T-helper 9 cell (primary cell): ENCODE measurements around the gene PAIP2.
"Not testable (repeated sequence)": the region's sequence is repeated elsewhere in the genome, so short reads cannot be mapped to it uniquely, and the experiment has no call there.

Experiments used
- DNase-seq: peaks from one replicate; pipeline ENCODE4 v3.0.0-alpha.2; 2020

PAIP2 gene

DNA sequence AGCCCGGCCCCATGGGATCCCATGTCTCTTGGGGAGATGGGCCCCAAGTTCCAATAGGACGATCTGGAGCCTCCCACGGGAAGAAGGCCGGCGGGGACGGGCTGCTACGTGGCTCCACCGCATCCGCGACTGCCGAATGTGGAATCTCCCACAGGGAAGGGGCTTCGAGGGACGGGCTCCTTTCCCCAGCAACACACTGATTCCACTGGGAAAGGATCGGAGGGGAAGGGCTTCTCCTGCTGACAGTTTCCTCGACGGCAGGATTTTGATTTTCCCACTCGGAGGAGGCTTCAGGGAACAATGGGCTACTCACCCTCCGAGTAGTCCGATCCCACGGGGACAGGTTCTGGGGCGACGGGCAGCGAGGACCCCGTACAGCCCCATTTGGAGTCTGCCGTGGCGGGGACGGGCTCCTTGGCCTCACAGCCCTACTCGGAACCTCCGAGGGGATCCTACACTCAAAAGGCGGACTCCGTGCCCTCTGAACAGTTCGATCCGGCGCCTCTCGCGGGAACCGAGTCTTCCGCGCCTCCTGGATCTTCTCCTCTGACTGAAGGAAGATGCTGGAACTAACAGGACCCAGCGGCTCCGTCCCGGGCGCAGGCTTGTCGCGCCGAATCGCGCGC lies 52.0 kb downstream of the PAIP2 start:
- no peak for DNase-seq

DNA sequence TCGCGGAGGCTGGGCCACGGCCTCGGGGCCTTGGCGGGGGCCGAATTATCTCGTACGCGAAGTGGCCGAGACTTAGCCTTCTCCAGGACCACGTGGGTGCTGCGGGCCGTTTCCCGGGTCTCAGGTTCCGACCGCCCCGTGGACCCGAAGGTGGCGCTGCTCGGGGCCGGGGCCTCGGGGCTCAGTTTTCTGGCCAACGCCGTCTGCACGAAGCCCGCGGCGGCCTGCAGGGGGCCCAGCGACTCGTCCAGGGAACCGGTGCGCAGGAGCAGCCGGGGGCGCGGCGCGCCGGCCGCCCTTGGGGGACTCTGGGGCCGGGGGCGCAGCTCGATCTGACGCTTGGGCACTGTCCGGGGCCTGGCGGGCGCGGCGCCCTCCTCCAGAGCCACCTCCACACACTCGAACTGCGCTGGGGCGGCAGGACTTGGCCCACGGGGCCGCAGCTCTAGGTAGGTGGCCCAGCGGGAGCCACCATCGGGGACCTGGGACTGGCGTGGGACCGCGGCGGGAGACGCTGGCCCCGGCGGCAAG lies 52.5 kb downstream of the PAIP2 start:
- peak; percentile 66 for DNase-seq

DNA sequence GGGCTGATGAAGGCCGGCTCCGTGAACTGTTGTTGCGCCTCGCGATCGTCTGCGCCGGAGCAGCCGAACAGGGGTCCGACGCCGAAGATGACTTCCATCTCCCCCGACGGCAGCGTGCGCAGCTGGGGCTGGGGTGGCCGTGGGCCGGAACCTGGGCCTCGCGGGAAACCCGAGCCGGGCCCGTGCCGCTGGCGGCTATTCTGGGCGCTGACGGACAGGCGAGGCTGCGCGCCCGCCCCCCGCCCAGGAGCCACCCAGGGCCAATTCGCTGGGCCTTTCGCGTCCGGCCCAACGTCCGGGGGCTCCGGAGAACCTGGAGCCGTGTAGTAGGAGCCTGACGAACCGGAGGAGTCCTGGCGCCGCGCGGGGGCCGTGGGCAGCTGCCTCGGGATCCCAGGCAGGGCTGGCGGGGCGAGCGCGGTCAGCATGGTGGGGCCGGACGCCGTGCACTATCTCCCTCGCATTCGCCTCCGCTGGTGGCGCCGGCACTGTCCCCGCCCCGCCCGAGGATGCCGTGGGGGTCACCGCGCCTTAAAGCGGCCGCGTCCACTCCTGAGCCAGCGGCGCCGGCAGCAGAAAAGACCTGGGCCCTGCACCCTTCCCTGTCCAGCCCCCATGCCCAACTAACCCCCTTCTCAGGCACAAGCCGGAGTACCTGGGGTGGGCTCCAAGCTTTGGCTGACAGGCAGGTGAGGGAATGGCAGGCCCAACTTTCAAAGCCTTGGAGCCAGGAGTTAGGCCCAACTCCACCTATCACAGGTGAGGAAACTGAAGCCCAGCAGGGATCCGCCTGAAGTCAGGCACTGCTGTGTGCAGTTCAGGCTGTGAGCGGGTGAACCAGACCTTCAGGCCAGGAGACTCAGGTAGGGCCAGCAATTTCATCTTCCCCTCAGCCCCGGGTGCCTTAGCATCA lies 53.3 kb downstream of the PAIP2 start, which contains the start of gene PROB1:
PROB1 (minus strand) TSS at position 451 of the 913 bp plus-strand sequence; CDS start at position 428, 23 bp downstream.
- no peak for DNase-seq

DNA sequence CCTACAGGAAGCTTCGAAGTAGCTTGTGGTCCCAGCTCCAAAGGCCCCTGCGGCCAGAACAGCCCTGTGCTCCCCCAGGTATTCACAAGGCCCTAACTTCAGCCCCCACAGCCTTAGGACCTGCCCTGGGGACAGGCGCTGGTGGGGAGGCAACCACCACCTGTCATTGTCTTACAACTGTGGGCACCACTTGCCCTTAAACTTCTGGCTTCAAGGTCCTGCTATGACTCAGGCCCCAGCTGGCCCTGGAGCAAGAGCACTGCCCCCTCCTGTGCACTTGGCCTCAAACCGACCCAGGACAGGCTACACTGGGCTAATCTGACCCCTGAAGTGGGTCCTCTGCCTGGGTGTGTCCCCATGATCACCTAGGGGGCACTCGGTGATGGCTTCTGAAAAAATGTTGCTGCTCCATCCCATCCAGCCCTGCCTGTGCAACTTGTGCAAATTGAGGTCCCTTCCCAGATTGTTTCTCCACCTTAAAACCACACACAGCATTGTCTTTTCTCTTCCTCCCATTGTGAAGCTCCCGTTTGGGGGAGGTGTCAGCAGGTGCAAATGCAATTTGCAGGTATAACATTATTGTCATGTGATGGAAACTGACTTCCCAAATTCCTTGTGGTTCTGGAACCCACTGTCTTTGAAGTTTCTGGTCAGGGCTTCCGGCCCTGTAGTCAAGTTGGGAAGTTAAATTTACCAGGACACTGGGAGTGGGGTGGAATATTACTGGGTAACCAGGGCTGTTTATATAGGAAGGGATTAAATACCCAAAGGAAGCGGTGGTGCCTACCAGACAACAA lies 54.4 kb downstream of the PAIP2 start:
- DNase-seq = no peak

DNA sequence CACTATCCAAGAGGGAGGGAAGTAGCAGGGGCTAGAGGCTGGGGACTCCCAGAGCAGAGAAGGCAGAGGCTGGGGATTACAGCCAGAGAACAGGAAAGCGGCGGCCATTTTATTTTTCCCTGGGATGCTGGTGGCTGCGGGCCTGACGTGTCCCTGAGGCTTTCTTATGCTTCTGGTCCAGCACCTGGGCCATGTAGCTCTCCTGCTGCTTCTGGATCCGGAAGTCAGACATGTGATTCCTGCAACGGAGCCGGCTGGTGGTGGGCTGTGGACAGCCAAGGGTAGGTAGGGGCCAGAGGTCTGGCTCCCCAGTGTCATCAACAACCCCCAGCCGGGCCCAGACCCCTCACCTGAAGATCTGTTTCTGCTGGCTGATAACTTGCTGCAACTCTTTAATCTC lies 55.0 kb downstream of the PAIP2 start:
- DNase-seq = no peak

DNA sequence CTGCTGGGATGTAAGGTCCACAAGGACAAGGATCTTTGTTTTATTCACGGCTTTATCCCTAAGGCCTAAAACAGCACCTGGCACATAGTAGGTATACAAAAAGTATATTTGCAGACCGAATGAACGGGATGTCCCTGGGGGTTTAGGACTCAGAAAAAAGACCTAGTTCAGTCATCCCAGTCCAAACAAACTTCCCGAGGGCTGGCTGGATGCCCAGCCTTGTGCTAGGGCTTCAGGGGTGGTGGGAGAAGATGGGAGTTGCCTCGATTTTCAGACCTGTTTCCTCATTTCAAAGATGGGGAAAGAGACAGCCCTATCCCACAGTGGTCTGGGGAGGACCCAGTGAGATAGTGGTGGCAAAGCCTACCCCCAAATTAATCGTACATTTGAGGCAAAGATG lies 56.3 kb downstream of the PAIP2 start:
- no peak for DNase-seq

DNA sequence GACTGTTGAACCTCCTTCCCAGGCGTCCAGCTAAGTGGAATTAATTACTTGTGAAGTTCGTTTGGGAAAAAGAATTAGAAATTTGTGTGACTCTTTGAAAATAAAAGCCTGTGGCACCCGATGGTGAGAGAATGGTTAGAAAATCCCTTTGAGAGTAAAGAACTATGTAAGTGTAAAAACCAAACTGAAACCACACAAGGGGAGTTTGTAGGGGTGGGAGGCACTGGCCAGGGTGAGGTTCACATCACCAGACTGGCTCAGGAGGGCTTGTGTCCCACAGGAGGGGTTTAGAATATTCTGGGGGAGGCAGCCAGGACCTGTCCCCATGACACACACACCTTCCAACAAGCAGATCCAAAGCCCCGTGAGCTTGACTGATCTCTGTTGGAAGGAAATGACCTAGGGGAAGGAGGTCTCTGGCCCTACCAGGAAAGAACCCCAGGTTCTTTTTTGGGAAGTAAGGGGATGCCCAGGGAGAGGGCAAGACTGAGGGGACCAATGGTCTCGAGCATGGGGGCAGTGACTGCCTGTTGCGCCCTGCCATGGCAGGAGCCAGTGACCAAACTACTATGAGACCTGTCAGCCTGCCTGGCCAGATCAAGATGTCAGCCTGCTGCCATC lies 58.0 kb downstream of the PAIP2 start:
- DNase-seq = no peak

DNA sequence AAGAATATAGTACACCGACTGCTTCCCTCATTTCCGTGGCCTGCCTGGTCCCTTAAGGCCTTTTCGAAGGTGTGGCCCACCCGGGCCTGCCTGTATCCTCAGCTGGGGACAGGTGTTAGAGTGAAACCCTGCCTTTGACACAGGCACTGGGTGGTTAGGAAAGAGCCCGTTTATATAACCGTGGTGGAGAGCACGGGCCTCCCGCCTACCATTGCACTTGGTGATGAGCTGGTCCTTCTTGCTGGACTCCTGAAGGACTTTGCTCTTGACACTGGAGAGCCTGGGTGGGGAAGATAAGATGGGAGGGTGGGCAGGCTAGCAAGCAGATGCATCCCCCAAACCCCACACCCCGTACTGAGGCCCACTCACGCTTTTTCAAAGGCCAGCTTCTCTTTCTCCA lies 59.9 kb downstream of the PAIP2 start:
- no peak for DNase-seq

DNA sequence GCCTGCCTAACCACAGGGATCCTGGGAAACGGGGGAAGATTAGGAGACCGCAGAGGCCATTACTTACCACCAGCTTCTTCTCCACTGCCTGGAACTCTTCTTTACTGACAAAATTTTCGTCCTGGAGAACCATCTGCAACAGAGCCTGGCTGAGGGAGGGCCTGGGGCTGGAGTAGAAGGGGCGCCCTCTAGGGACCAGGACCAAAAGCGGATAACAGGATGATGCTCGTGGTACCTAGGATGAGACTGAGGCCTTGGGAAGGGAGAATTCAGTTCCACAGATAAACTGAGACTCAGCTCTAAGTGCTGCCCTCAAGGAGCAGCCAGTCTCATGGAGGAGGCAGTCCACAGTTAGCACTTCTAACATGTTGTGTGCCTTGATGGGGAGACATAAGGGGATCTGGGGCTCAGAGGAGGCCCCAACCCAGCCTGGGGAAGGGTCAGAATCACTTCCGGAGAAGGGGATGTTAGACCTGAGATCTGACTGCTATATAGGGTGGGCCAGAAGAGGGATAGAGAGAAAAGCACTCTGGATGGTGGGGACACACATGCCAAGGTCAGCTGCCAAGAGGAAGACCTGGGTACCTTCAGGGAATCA lies 61.0 kb downstream of the PAIP2 start:
- DNase-seq = no peak

DNA sequence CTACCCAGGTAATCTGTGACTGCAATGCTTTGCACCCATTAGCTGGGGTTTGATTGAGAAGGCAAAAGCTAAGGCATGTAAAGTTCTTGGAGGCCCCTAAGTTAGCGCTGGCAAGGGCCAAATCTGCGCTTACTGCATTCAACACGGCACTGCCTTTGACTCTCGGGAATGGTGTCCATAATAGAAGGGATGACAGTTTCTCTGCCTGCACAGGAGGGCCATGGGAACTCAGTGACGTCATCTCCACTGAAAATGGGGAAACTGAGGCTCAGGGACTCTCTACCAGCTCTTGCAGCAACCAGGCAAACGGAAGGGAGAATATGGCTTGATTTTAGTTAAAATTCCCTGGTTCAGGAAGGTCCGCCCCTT lies 61.7 kb downstream of the PAIP2 start:
- no peak for DNase-seq

DNA sequence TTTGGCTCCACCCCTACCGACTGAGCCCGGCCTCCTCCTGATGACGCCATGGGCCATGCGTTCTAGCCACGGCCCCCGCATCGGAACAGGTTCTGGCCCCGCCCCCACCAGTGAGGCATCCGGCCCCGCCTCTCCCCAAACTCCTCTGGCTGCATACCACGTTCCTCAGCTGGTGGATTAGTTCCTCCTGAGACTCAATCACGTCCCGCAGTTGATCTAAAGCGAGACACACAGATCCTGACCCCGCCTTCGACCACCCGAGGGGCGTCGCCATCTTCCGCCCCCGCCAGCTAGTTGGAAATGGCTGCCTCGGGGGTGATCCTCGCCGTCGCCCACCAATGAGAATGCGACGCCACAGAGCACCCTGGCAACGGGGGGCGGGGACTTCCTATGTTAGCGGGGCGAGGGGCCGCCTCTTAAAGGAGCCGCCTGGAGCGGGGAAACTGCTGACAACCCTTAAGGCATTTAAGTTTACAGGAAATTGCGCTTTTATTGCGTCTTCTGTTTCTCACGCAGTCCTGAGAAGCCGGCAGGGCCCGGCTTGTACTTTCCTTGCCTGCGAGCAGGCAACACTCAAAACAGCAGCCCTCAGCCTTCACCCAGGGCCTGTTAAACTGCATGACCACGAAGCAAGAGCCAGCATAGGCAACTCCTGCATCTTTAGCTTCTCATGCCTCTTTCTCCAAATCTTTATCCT lies 62.3 kb downstream of the PAIP2 start, which contains the start of gene SPATA24:
SPATA24 (minus strand) TSS at position 303 of the 697 bp plus-strand sequence; CDS start at position 274, 29 bp downstream.
- peak; percentile 93 for DNase-seq

DNA sequence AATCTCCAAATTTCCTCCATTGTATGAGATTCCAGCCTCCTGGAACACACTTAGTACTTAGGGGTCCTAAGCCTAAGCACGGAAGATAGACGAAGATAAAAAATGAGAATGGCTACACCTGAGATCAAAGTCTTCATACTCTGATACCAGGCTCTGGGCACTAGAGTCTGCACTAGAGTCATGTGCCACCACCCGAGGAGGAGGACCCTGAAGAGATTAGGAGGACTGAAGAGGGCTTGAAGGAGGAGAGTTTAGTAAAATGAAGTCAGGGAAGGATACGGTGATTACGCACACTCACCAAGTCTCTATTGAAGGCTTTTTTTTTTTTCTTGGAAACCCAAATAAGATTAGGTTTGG lies 62.8 kb downstream of the PAIP2 start:
- DNase-seq = no peak

DNA sequence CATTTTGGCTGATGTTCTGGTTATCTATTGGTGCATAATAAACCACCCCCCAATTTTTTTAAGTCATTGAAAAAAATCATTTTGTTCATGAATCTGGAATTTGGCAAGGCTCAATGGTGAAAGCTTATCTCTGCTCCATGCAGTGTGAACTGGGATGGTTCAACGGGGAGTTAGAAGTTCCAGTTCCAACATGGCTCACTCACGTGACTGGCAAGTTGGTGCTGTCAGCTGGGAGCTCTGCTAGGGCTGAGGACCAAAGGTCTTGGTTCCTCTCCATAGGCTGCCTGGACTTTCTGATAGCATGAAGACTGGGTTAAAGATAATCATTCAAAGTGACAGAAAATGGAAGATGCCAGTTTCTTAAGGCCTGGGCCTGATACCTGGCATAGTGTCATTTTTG lies 65.3 kb downstream of the PAIP2 start:
- no peak for DNase-seq

DNA sequence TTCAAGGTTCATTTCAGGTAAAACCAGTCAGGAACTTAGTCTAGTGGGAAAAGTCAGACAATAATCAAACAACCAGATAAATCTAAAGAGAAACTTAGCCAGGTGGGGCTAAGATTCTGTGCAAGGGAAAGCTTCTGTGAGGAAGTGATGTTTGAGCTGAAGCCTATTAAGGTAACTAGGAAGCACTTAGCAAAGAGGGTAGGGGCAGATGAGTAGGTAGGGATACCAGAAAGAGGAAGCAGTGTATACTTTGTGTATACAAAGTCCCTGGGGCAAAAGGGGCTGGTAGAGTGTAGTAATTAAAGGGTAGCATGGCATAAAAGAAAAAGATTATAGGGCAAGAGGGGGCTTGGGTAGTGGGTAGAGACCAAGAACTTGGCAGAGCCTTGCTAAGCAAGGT lies 65.9 kb downstream of the PAIP2 start:
- DNase-seq = no peak

DNA sequence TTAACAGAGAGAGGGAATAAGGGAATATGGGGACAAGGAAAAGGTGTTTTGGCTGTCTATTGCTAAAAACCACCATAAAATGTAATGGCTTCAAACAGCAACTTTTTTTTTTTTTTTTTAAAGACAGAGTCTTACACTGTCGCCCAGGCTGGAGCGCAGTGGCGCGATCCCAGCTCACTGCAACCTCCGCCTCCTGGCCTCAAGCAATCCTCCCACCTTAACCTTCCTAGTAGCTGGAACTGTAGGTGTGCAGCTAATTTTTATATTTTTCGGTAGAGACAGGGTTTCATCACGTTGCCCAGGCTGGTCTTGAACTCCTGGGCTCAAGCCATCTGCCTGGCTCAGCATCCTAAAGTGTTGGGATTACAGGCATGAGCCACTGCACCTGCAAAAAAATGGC lies 66.5 kb downstream of the PAIP2 start:
- DNase-seq = no peak

DNA sequence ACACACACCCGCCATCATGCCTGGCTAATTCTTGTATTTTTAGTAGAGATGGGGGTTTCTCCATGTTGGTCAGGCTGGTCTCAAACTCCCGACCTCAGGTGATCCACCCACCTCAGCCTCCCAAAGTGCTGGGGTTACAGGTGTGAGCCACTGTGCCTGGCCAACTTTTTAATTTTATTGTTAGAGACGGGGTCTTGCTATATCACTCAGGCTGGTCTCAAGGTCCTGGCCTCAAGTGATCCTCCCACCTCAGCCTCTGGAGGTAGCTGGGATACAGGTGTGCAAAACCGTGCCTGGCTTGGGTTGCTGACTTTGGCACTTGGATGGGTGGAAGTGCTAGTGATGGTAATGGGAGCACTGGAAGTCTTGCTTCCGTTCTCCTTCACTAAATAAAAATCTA lies 67.5 kb downstream of the PAIP2 start:
- DNase-seq = not testable (repeated sequence)

DNA sequence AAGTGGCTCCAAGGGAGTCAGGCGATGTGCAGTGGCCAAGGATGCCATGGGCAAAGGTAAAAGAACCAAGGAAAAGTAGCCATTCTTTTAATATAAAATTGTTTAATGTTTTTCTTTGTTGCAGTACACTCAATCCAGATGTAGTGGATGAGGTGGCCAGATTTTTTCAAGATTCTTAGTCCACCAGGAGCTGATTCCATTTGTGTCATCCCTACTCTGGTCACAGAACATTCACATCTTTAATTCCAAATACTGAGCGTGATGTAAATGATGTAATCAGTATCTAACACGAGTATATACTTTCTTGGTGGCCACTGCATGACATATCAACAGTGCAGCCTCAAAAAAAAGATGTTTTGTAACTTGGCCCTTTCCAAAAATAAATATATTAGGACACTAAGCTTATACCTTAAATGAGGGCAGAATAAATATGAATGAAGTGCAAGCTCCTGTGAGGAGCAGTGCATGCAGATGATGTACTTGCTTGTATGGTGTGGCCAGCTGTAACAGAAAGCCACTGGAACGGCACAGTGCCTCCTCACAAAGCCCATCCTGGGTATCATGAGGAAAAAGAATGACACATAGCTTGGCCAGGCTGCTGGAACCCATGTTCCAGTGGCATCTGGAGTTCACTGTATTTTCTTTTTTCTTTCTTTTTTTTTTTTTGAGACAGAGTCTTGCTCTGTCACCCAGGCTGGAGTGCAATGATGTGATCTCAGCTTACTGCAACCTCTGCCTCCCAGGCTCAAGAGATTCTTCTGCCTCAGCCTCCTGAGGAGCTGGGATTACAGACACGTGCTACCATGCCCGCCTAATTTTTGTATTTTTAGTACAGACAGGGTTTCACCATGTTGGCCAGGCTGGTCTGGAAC lies 68.7 kb downstream of the PAIP2 start:
- no peak for DNase-seq

DNA sequence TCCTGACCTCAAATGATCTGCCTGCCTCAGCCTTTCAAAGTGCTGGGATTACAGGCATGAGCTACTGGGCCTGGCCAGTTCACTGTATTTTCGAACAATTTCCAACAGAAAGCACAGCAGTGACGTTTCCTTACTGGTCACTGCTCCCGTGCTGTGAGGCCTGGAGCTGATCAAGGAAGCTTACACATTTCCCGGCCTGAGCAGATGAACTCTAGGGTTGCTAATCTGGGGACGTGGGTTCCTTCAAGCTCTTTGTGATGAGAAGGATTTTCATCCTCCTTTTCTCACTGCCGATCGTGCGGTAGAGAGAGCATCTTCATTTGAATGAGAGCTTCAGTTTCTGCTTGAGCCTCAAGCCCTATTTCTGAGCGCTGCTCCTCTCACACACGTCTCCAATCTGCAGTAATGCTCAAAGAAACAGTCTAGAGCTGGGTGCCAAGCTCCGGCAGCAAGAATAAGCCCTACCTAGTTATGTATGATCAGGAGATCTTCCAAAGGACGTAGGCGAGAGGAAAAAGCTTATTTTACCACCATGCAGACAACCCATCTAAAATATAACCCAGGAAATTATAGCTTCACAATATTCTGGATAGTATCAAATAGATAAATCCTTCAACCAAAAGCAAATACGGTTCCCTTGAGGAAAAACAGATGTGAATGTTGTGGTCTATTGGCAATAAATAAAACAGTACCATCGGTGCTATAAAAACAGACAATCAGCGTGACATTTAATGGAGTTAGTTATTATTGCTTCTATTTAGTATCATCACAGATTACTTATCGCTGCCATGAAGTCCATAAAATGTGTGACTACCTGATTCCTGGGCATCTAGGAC lies 69.6 kb downstream of the PAIP2 start:
- no peak for DNase-seq

DNA sequence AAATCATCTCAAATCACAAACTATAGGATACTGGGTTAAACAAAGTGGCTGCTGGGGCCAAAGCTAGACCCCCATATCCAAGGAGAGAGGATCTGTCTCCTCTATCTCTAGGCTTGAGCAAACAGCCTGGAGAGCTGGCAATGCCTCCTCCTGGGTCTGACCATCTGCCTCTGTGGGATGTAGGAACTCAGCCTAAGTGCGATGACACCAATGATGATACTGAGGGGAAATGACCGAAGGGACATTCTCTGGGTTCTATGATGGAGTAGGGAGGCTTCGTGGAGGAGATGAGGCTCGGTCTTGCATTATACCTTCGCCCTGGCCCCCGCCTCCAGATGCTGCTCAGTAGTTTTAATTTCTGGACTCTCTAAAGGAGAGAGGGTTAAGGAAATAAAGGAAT lies 71.5 kb downstream of the PAIP2 start:
- no peak for DNase-seq

DNA sequence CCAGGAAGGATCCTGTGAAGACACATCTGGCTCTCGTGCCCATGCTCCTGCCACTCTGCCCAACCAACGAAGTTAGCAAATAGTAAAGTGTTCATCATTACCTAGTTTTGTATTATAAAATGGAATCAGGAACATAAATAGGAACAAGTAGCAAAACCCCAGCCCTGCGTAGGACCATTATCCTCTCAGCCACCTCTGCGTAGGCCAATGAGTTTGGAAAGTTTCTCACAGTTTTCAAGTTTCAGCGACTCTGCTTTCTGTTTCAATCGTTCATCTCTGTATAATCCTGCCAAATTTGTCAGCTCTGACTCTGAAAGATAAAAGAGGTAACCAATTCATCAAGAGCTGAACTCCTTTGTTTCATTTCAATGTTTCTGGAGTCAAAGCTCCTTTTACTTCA lies 72.3 kb downstream of the PAIP2 start:
- DNase-seq = no peak
